ENCODE results near the gene FAM32A.

GRCh38 chr19:16185123-16185767 is at the start of gene FAM32A:
- TF ChIP-seq EZH2 (IDR thresholded peaks at IDR 0.05; ENCODE audit: insufficient read depth, low read length): no peak
- TF ChIP-seq, protein P1, sequence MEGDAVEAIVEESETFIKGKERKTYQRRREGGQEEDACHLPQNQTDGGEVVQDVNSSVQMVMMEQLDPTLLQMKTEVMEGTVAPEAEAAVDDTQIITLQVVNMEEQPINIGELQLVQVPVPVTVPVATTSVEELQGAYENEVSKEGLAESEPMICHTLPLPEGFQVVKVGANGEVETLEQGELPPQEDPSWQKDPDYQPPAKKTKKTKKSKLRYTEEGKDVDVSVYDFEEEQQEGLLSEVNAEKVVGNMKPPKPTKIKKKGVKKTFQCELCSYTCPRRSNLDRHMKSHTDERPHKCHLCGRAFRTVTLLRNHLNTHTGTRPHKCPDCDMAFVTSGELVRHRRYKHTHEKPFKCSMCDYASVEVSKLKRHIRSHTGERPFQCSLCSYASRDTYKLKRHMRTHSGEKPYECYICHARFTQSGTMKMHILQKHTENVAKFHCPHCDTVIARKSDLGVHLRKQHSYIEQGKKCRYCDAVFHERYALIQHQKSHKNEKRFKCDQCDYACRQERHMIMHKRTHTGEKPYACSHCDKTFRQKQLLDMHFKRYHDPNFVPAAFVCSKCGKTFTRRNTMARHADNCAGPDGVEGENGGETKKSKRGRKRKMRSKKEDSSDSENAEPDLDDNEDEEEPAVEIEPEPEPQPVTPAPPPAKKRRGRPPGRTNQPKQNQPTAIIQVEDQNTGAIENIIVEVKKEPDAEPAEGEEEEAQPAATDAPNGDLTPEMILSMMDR (IDR thresholded peaks at IDR 0.05; ENCODE audit: insufficient read depth, low read depth, low read length): peak; percentile 9

Measured in astrocyte (in vitro differentiated cells and primary cell).